ENCODE measurements around the gene MRPL12. TPM values are rescaled to one million over a fixed set of nuclear protein-coding genes. Genes with fewer than 3 reads are reported as not detected.

Gene MRPL12
- total RNA-seq, 1 donor from 2014 or later: 54.1 TPM

DNA sequence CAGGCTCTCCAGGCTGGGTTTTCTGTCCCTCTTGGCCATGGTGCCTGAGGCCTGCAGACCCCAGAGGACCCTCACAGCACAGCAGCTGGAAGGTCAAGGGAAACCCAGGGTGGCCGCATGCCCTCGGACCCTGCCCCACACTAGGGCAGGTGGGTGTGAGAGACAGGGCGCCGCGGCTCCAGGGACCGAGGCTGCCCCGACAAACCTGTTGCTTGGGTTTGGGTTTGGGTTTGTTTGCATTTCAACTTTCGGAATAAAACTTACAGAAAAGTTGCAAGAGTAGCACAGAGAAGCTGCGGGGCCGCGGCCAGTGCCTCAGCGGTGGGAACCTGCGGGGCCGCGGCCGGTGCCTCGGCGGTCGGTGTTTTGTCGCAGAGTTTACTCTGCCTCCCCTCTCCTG, 11.6 kb upstream of the MRPL12 start:
- H3K4me3 Mint-ChIP-seq: no peak overlapping the region

DNA sequence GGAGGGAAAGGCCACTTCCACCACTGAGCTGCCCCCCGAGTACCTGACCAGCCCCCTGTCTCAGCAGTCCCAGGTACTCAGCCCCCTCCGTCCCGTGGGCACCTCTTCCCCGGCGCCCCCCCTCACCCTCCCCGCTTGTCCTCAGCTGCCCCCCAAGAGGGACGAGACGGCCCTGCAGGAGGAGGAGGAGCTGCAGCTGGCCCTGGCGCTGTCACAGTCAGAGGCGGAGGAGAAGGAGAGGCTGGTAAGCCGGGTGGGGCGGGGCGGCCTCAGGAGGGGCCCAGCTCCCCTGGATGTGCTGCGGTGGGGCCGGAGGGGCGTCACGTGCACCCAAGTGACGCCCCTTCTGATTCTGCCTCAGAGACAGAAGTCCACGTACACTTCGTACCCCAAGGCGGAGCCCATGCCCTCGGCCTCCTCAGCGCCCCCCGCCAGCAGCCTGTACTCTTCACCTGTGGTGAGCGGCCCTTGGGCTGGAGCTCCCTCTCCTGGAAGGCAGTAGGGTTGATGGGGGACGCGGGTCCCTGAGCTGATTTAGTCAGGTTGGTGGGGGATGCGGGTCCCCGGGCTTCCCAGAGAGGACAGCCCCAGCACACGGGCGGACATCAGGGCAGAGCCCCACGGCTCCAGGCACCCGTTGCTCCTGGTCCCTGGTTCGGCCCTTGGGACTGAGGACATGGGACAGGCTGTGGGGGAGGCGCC, 9.5 kb upstream of the MRPL12 start:
- TF ChIP-seq, protein P1, sequence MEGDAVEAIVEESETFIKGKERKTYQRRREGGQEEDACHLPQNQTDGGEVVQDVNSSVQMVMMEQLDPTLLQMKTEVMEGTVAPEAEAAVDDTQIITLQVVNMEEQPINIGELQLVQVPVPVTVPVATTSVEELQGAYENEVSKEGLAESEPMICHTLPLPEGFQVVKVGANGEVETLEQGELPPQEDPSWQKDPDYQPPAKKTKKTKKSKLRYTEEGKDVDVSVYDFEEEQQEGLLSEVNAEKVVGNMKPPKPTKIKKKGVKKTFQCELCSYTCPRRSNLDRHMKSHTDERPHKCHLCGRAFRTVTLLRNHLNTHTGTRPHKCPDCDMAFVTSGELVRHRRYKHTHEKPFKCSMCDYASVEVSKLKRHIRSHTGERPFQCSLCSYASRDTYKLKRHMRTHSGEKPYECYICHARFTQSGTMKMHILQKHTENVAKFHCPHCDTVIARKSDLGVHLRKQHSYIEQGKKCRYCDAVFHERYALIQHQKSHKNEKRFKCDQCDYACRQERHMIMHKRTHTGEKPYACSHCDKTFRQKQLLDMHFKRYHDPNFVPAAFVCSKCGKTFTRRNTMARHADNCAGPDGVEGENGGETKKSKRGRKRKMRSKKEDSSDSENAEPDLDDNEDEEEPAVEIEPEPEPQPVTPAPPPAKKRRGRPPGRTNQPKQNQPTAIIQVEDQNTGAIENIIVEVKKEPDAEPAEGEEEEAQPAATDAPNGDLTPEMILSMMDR (IDR thresholded peaks at IDR 0.05; ENCODE audit: unreplicated experiment): no peak
- no peak for DNase-seq (ENCODE audit: low spot score in 2 of 2, unreplicated experiment in 2 of 2)
- Mint-ChIP-seq H3K4me1 (no peaks in the 10 kb centered on the region), H3K36me3 (peaks cover 28% of the 10 kb centered on the region), H3K27ac (no peak overlapping the region), H3K27me3 (ENCODE audit: low read depth) (no peaks in the 10 kb centered on the region), H3K9me3 (no peaks in the 10 kb centered on the region), H3K4me3 (no peak overlapping the region)

More for the DNA sequence above, 11.6 kb upstream of the MRPL12 start:
- DNase-seq (ENCODE audit: low spot score in 2 of 2, unreplicated experiment in 2 of 2): no peak
- Mint-ChIP-seq H3K36me3 (peaks cover 10% of the 10 kb centered on the region), H3K9me3 (no peaks in the 10 kb centered on the region), H3K27me3 (ENCODE audit: low read depth) (no peaks in the 10 kb centered on the region), H3K4me1 (no peaks in the 10 kb centered on the region), H3K27ac (no peak overlapping the region)
- TF ChIP-seq, protein P1 (IDR thresholded peaks at IDR 0.05; ENCODE audit: unreplicated experiment): no peak

DNA sequence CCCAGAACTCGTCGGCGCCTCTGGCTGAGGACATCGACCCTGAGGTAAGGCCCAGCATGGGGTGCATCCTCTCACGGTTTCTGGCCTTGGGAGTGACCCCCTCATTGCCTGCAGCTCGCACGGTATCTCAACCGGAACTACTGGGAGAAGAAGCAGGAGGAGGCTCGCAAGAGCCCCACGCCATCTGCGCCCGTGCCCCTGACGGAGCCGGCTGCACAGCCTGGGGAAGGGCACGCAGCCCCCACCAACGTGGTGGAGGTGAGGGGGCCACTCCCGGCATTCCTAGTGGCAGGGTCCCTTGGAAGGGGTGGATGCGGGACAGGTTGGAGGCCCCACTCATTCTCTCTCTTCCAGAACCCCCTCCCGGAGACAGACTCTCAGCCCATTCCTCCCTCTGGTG, 8.4 kb upstream of the MRPL12 start:
- TF ChIP-seq, protein P1 (IDR thresholded peaks at IDR 0.05; ENCODE audit: unreplicated experiment): no peak
- peaks cover 26% of the 10 kb centered on the region for H3K36me3 Mint-ChIP-seq
- no peak for DNase-seq (ENCODE audit: low spot score in 2 of 2, unreplicated experiment in 2 of 2)
- no peak overlapping the region for H3K27ac Mint-ChIP-seq
- H3K9me3 Mint-ChIP-seq: no peaks in the 10 kb centered on the region
- no peak overlapping the region for H3K4me3 Mint-ChIP-seq
- no peaks in the 10 kb centered on the region for H3K4me1 Mint-ChIP-seq
- H3K27me3 Mint-ChIP-seq (ENCODE audit: low read depth): no peaks in the 10 kb centered on the region

DNA sequence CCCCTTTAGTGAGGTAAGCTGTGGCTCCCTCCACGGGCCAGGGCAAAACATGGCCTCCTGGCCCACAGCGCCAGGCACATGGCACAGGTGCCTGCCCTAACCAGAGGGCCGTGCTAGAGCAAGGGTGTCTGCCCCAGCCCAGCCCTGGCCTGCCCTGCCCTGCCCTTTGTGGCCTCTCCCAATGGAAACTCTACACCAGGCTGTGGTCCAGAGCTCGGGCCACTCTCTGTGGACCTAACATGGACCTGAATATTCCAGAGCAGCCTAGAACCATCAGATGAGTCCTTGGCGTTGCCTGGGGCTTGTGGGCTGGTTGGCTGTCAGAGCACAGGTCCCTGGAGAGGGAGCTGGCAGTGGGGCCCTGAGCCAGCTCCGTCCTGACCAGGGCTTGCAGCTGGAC, 8.0 kb upstream of the MRPL12 start:
- H3K4me1 Mint-ChIP-seq: no peaks in the 10 kb centered on the region
- no peak overlapping the region for H3K4me3 Mint-ChIP-seq
- TF ChIP-seq, protein P1 (IDR thresholded peaks at IDR 0.05; ENCODE audit: unreplicated experiment): no peak
- no peak for DNase-seq (ENCODE audit: low spot score in 2 of 2, unreplicated experiment in 2 of 2)
- peaks cover 26% of the 10 kb centered on the region for H3K36me3 Mint-ChIP-seq
- no peaks in the 10 kb centered on the region for H3K27me3 Mint-ChIP-seq (ENCODE audit: low read depth)
- H3K27ac Mint-ChIP-seq: no peak overlapping the region
- H3K9me3 Mint-ChIP-seq: no peaks in the 10 kb centered on the region

DNA sequence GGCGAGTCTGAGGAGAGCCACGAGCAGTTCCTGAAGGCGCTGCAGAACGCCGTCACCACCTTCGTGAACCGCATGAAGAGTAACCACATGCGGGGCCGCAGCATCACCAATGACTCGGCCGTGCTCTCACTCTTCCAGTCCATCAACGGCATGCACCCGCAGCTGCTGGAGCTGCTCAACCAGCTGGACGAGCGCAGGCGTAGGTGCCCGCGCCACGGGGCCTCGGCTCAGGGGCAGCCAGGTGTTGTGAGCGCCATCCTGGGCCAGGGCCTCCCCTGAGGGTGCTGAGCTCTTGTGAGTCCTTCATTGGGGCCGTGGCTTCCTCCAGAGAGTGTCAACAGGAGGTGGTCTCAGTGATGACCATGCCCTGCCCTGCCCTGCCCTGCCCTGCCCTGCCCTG, 7.4 kb upstream of the MRPL12 start:
- Mint-ChIP-seq H3K36me3 (peaks cover 26% of the 10 kb centered on the region), H3K27ac (no peak overlapping the region), H3K4me1 (peaks cover under 1% of the 10 kb centered on the region), H3K9me3 (no peaks in the 10 kb centered on the region), H3K4me3 (no peak overlapping the region), H3K27me3 (ENCODE audit: low read depth) (no peaks in the 10 kb centered on the region)
- DNase-seq (ENCODE audit: low spot score in 2 of 2, unreplicated experiment in 2 of 2): no peak
- TF ChIP-seq, protein P1 (IDR thresholded peaks at IDR 0.05; ENCODE audit: unreplicated experiment): no peak

Measured in mesothelial cell of epicardium (in vitro differentiated cells).